Measurements from ENCODE around the gene LRRN1.

Gene LRRN1

GRCh38 chr3:3800685-3801493 lies 1.7 kb downstream of the LRRN1 start:
- TF ChIP-seq, protein P1, sequence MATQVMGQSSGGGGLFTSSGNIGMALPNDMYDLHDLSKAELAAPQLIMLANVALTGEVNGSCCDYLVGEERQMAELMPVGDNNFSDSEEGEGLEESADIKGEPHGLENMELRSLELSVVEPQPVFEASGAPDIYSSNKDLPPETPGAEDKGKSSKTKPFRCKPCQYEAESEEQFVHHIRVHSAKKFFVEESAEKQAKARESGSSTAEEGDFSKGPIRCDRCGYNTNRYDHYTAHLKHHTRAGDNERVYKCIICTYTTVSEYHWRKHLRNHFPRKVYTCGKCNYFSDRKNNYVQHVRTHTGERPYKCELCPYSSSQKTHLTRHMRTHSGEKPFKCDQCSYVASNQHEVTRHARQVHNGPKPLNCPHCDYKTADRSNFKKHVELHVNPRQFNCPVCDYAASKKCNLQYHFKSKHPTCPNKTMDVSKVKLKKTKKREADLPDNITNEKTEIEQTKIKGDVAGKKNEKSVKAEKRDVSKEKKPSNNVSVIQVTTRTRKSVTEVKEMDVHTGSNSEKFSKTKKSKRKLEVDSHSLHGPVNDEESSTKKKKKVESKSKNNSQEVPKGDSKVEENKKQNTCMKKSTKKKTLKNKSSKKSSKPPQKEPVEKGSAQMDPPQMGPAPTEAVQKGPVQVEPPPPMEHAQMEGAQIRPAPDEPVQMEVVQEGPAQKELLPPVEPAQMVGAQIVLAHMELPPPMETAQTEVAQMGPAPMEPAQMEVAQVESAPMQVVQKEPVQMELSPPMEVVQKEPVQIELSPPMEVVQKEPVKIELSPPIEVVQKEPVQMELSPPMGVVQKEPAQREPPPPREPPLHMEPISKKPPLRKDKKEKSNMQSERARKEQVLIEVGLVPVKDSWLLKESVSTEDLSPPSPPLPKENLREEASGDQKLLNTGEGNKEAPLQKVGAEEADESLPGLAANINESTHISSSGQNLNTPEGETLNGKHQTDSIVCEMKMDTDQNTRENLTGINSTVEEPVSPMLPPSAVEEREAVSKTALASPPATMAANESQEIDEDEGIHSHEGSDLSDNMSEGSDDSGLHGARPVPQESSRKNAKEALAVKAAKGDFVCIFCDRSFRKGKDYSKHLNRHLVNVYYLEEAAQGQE (IDR thresholded peaks at IDR 0.05; ENCODE audit: insufficient read depth in 1 of 2, low read depth in 2 of 2, low read length in 2 of 2): no peak

DNA sequence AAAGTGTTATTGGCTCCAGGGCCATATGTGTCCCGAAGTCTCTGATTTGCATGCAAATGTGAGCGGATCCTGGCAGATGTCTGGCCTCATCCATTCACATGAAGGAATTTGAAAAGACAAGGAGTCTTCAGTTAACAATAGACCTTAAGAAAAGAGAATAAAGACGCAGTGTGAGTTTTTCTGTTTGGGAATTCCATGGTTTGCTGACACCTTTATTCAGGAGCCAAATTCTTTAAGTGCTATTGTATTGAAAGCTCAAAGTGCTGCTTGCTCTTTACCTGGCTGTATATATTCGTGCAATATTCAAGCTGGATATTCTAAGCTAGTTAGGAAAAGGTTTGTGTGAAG lies 2.2 kb downstream of the LRRN1 start:
- TF ChIP-seq POLR2AphosphoS5 (IDR thresholded peaks at IDR 0.05; ENCODE audit: low read depth, low read length): no peak
- TF ChIP-seq, protein P1 (IDR thresholded peaks at IDR 0.05; ENCODE audit: insufficient read depth in 1 of 2, low read depth in 2 of 2, low read length in 2 of 2): no peak
- TF ChIP-seq TAF1 (IDR thresholded peaks at IDR 0.05; ENCODE audit: borderline replicate concordance, insufficient read depth, low read length): no peak
- no peak for TF ChIP-seq SIN3A (IDR thresholded peaks at IDR 0.05; ENCODE audit: borderline replicate concordance, insufficient read depth, low read length)
- TF ChIP-seq FOXP2 (optimal IDR thresholded peaks at IDR 0.05; ENCODE audit: borderline replicate concordance, extremely low read depth, extremely low read length, insufficient read depth): no peak

DNA sequence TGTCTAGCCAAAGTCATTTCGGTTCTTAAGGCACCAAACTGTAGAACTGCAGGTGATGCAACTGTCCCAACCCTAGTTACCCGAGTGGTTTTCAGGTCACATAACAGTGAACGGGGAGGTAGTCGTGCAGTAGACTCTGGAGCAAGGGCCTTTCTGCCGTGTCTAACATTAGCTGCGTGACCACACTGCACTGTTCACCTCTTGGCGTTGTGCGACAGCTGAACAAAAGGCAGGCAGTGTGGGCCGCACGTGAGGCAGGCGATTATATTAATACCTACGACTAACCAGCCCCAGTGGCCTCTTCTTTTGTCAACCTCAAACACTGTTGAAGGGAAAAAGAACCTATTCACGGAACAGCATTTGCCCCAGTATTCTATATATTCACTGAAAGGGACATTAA lies 2.8 kb downstream of the LRRN1 start:
- TF ChIP-seq FOXP2 (optimal IDR thresholded peaks at IDR 0.05; ENCODE audit: borderline replicate concordance, extremely low read depth, extremely low read length, insufficient read depth): no peak
- TF ChIP-seq TAF1 (IDR thresholded peaks at IDR 0.05; ENCODE audit: borderline replicate concordance, insufficient read depth, low read length): no peak
- TF ChIP-seq, protein P1 (IDR thresholded peaks at IDR 0.05; ENCODE audit: insufficient read depth in 1 of 2, low read depth in 2 of 2, low read length in 2 of 2): no peak
- no peak for TF ChIP-seq SIN3A (IDR thresholded peaks at IDR 0.05; ENCODE audit: borderline replicate concordance, insufficient read depth, low read length)
- no peak for TF ChIP-seq POLR2AphosphoS5 (IDR thresholded peaks at IDR 0.05; ENCODE audit: low read depth, low read length)

DNA sequence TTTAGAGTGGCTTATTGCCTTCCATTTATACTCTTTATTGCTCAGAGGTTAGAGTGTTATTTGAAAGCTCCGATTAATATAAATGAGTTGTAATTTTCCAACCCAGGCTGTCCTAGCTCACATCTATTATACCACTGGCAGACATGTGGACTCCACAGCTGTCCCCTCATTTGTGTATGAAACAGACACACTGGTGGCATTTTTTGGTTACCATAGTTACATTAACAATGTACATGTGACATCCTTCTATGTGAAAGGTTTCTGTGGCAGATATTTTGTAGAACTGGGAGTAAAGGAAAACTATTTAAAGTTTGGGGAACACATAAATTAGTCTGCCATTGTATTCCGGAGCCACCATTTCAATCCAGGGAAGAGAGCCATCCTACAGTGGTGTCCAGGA lies 5.3 kb downstream of the LRRN1 start:
- TF ChIP-seq FOXP2 (optimal IDR thresholded peaks at IDR 0.05; ENCODE audit: borderline replicate concordance, extremely low read depth, extremely low read length, insufficient read depth) (no peak), POLR2AphosphoS5 (IDR thresholded peaks at IDR 0.05; ENCODE audit: low read depth, low read length) (no peak), TAF1 (IDR thresholded peaks at IDR 0.05; ENCODE audit: borderline replicate concordance, insufficient read depth, low read length) (no peak), SIN3A (IDR thresholded peaks at IDR 0.05; ENCODE audit: borderline replicate concordance, insufficient read depth, low read length) (no peak)

- TF ChIP-seq SIN3A (IDR thresholded peaks at IDR 0.05; ENCODE audit: borderline replicate concordance, insufficient read depth, low read length) (no peak), FOXP2 (optimal IDR thresholded peaks at IDR 0.05; ENCODE audit: borderline replicate concordance, extremely low read depth, extremely low read length, insufficient read depth) (no peak), POLR2AphosphoS5 (IDR thresholded peaks at IDR 0.05; ENCODE audit: low read depth, low read length) (no peak)
Measured at GRCh38 chr3:3806092-3806491, 6.9 kb downstream of the LRRN1 start.

GRCh38 chr3:3806856-3807255 lies 7.6 kb downstream of the LRRN1 start:
- TF ChIP-seq, protein P1 (IDR thresholded peaks at IDR 0.05; ENCODE audit: insufficient read depth in 1 of 2, low read depth in 2 of 2, low read length in 2 of 2): no peak
- TF ChIP-seq POLR2AphosphoS5 (IDR thresholded peaks at IDR 0.05; ENCODE audit: low read depth, low read length) (no peak), TAF1 (IDR thresholded peaks at IDR 0.05; ENCODE audit: borderline replicate concordance, insufficient read depth, low read length) (no peak), FOXP2 (optimal IDR thresholded peaks at IDR 0.05; ENCODE audit: borderline replicate concordance, extremely low read depth, extremely low read length, insufficient read depth) (no peak), SIN3A (IDR thresholded peaks at IDR 0.05; ENCODE audit: borderline replicate concordance, insufficient read depth, low read length) (no peak)

Measured in PFSK-1 (cell line).